ENCODE results near the gene OR8B3.
"Not testable (repeated sequence)": the region's sequence is repeated elsewhere in the genome, so short reads cannot be mapped to it uniquely, and the experiment has no call there.

Gene OR8B3, protein sequence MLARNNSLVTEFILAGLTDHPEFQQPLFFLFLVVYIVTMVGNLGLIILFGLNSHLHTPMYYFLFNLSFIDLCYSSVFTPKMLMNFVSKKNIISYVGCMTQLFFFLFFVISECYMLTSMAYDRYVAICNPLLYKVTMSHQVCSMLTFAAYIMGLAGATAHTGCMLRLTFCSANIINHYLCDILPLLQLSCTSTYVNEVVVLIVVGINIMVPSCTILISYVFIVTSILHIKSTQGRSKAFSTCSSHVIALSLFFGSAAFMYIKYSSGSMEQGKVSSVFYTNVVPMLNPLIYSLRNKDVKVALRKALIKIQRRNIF

GRCh38 chr11:124398924-124399323 lies at the start of gene OR8B3:
TSS of gene OR8B3 (minus strand) at chr11:124399024. CDS start at chr11:124397351, 1,673 bp downstream.
- no peak for DNase-seq

DNA sequence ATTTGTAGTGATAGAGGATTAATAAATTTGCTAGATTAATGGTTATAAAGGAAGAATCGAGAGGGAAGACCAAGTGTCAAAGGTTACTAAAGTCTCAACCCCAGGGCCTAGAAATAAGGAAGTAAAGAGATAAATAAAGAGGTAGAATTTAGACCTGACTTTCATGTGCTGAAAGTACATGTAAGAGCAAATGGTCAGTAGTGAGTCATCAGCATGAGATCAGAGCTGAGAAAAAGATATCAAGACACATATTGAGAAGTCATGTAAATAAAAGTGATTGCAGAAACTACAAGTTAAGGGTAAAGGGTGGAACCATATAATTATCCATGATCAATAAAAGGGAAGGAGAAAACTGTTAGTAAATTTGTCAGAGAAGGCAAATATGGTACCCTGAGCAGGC lies 48.1 kb upstream of the OR8B3 start:
- DNase-seq = no peak

- no peak for DNase-seq
These were observed 46.9 kb upstream of the OR8B3 start, which contains the start of gene OR8B8 for GRCh38 chr11:124445646-124446150. TSS of gene OR8B8 (minus strand) at chr11:124445696. CDS start at chr11:124441085, 4,611 bp downstream.

DNA sequence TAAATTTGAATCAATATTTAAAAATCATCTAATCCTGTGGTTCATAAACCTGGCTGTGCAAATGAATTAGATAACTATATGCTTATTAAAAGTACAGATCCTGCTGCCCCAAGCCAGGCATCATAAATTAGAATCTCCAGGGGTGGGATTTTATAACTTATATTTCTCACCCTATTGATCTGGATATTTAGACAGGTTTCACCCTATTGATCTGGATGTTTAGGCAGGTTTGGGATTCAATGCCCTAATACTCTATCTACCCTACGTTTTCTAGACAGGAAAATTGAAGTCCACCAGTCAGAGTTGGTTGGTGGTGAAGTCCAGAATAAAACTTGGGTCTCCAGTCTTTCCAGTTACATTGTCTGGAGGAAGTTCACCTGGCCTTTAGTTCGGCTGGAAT lies 44.0 kb upstream of the OR8B3 start:
- no peak for DNase-seq

GRCh38 chr11:124442442-124442841 lies 43.6 kb upstream of the OR8B3 start:
- no peak for DNase-seq

- no peak for DNase-seq
These were observed 42.7 kb upstream of the OR8B3 start for GRCh38 chr11:124441519-124441918.

DNA sequence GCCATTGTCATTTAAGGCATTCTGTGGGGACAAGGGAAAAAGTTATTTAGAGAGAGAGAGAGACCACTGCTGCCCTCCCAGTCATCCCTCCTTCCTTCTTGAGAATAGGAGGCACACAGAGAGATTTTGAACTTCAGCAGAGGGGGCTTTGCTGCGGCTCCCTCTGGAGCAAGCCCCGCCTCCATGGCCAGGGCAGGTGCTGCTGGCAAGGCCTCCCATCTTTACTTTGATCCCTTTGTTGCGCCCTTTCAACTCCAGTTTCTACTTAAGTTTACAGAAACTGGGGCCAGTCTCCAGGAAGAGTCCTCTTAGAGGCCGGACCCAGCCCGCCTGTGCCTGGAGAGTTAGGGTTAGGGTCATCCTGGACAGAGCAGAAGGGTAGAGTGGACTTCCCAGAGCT lies 42.3 kb upstream of the OR8B3 start:
- no peak for DNase-seq

GRCh38 chr11:124440608-124441007 lies 41.8 kb upstream of the OR8B3 start:
- no peak for DNase-seq

DNA sequence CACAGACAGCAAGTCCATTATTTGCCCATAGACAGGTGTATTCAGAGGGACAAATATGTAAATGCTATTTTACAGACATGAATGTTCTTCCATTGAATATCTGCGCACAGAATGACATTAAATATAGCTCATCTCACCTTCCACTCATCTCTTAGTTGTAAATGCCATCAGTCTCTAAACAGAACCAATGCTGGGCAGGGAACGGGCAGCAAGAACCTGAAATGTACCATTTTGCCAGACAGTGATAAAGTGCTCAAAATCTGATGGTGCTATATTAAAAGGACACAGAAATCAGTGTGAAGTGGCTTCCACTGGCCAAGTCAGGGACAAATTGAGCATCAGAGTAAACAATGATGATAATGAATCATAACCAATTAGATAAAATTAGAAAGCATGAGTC lies 35.9 kb upstream of the OR8B3 start:
- no peak for DNase-seq

DNA sequence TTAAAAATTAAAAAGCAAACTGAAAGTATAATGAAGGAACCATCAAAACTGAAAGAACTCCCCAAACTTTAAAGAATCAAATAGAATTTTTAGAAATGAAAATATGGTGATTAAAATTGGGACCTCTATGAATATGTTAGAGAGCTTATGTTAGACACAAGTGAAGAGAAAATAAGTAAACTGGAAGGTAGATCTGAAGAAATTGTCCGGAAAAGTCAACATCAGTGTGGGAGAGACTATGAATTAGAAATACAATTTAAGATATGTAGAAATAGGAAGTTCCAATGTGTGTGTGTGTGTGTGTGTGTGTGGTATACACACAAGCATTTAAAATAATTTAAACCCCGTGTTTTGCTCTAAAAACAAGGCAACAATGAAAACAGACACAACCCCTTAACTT lies 30.8 kb upstream of the OR8B3 start:
- no peak for DNase-seq

- no peak for DNase-seq
These were observed 25.6 kb upstream of the OR8B3 start, which contains the start of gene OR8B4 for GRCh38 chr11:124424384-124424921. TSS of gene OR8B4 (minus strand) at chr11:124424871. CDS start at chr11:124424871, 0 bp downstream.

DNA sequence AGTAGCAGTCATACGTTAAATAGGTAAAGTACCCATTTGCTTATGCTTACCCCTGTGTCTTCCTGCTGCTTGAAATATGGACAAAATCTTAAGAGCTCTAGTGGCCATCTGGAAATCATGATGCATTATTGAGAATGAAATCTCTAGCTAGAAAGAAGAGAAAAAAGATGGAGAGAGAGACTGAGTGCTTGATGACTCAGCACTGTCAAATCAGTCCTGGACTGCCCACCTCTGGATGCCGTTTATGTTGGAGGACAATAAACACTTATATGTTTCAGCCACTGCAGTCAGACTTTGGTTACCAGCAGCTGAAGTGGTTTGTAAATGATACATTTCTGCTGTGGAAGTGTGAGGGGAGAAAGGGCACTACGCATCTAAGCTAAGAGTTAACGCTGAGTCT lies 22.2 kb upstream of the OR8B3 start:
- DNase-seq = no peak

DNA sequence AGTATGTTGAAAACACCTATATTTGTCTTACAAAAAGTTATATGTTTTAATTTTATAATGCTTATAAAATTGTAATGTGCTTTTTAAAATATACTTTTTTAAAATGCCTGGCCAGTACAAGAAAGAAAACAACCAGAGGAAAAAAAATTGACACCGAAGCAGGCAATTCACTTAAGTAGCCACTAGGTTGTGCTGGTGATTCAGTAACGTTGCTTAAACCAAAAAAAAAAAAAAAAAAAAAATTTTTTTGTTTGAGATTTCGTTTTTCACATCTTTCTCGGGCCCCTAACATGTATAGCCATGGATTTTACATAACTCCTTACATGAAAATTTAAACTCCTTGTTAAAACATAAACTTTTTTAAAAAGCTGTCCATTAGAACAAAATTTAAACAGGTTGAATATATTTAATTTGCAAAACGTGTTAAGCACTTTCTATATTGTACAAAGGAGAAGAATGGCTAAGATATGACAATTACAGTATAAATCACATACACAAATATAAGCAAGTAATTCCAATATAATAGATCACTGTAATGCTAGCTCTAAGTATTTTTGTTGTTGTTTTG lies 16.6 kb upstream of the OR8B3 start:
- DNase-seq = peak in 2 of 3 experiments; percentile 42 to 70

DNA sequence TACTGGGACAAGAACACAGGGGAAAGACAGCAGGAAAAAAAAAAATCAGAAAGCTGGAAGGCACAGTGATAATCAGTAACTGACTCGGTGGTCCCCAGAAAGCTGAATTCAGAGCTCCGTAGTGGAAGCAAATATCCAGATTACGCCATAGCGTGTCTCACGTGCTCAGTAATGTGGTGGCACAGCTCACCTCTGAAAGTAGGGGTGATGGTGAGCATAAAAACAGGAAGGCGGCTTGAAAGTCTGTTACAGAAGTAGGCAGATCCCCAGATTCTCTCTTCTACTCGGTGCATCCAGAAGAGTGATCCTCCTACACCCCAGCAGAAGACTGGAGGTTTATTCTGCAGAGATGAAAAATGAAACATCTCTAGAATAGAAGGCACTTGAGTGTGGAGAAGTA lies 11.1 kb upstream of the OR8B3 start:
- DNase-seq = no peak

DNA sequence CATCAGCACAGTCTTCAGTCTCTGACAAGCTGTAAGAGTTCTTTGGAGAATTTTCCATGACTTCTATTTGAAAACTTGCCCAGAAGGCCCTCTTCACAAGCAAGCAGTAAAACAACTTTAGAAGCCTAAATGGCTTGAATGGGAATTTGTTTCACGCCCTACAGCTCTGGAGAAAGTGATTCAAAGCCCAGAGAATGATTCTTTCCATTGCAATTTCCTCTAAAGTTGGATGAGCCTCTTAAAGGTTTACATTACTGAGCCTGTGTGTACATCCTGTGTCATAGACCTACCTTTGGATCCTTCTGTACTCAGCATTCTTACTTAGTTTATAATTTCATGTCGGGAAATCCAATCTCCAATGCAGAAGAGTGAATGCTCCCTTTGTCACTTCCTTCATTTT lies 6.8 kb upstream of the OR8B3 start:
- no peak for DNase-seq

DNA sequence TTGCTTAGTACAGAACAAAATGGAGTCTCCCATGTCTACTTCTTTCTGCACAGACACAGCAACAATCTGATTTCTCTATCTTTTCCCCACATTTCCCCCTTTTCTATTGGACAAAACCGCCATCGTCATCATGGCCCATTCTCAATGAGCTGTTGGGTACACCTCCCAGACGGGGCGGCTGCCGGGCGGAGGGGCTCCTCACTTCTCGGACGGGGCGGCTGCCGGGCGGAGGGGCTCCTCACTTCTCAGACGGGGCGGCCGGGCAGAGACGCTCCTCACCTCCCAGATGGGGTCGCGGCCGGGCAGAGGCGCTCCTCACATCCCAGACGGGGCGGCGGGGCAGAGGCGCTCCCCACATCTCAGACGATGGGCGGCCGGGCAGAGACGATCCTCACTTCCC lies 4.4 kb upstream of the OR8B3 start:
- DNase-seq = not testable (repeated sequence)

DNA sequence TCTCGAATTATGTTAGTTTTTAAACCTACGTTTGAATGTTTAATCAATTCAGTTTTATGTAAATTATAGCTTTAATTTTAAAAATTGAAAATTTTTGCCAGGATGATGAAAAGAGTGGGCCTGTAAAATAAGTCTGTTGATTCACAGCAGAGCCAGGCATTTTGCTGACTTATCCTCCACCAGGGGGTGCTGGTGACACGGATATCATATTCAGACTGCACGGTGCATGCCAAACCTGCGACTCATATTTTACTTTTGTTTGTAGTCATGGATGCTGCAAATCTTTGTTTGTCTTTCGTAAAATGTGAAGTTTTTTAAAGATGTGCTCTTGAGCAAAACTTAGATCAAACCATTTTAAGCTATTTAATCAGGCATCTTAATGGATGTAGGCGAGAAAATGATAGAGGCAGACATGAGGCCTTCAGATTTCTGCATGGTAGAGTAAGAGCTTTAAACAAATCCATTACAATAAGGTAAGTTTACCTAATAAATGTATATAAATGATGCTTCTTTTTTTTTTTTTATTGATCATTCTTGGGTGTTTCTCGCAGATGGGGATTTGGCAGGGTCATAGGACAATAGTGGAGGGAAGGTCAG lies 3.6 kb upstream of the OR8B3 start:
- peak; percentile 11 to 60 (median 25) for DNase-seq

DNA sequence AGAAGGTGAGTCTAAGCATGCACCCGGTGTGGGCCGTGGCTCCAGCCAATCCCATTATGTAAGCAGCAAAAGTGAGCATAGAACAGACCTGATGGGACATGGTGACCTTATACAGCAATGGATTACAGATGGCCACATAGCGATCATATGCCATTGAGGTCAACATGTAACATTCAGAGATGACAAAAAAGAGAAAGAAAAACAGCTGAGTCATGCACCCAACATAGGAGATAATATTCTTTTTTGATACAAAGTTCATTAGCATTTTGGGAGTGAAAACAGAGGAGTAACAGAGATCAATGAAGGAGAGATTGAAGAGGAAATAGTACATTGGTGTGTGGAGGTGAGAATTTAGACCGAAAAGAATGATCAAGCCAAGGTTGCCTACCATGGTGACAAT lies 2.0 kb downstream of the OR8B3 start:
- not testable (repeated sequence) for DNase-seq

DNA sequence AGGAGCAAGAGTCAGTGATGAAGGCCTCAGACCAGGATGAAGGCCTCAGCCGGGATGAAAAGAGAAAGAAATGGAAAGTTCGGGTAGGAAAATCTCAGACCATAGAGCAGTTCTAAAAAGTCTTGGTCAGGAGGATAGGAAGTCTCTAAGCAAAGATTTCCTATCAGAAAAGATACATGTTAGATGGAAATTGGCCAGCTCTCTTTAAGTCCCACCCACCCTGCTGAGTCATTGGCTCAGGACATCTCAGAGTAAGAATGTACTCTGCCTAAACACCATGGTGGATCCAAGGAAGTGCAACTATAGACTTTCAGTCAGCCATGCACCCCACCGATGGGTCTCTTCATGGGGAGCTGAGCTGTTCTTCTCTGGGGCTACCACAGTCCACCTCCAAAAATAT lies 4.4 kb downstream of the OR8B3 start:
- no peak for DNase-seq

DNA sequence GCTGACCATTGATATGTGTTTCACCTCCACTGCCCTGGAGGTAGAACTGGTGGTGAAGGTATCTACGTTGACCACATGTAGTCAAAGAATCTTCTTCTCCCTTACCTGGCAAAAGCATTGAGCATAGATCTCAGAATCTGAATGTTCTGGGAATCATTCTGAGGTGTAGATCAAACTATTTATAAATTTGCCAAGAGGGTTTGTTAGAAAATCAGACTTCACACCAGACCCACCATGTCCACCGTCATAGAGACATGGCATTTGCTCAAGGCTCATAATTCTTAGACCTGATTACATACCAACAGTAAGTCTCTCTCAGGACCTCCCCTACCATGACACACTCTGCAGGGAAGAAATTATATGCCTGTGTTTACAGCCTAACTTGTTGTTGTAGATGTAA lies 14.4 kb downstream of the OR8B3 start, which contains the start of gene OR8B2:
TSS of gene OR8B2 (minus strand) at position 101 of the 400 bp plus-strand sequence. CDS start 1,156 bp downstream, outside the sequence.
- no peak for DNase-seq

DNA sequence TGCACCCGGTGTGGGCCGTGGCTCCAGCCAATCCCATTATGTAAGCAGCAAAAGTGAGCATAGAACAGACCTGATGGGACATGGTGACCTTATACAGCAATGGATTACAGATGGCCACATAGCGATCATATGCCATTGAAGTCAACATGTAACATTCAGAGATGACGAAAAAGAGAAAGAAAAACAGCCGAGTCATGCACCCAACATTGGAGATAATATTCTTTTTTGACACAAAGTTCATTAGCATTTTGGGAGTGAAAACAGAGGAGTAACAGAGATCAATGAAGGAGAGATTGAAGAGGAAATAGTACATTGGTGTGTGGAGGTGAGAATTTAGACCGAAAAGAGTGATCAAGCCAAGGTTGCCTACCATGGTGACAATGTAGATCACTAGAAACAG lies 16.0 kb downstream of the OR8B3 start:
- not testable (repeated sequence) for DNase-seq

GRCh38 chr11:124380585-124380984 lies 18.2 kb downstream of the OR8B3 start:
- no peak for DNase-seq

GRCh38 chr11:124376280-124376679 lies 22.5 kb downstream of the OR8B3 start:
- no peak for DNase-seq

GRCh38 chr11:124359566-124359965 lies 39.3 kb downstream of the OR8B3 start:
- DNase-seq = no peak

Data from NCI-H1417 (cell line).